Endothelial cell of umbilical vein (primary cell): ENCODE data around the gene ZSWIM6. TPM values are rescaled to one million over a fixed set of nuclear protein-coding genes. Genes with fewer than 3 reads are reported as not detected.

Experiments used
- BruUV-seq: library from RNA; stranded (reverse); fragments of 400-500 nt; replicated peaks from 2 replicates; lab custom pipeline; 2021; lab: Mats Ljungman, UMichigan
- CTCF ChIA-PET: fragments of 300-600, 350-600 bp; sonication (Branson Sonifier 250); formaldehyde crosslinking; loops from one replicate; lab custom pipeline; 2021; ENCODE audit warnings: antibody characterized with exemption, inconsistent platforms; lab: Charles Lee
- POLR2A ChIA-PET: fragments of 300-600, 350-600 bp; sonication (Branson Sonifier 250); formaldehyde crosslinking; loops from one replicate; lab custom pipeline; 2021; ENCODE audit warnings: antibody characterized with exemption, inconsistent platforms; lab: Charles Lee
- DNase-seq: peaks from one replicate; pipeline ENCODE4 v3.0.0-alpha.2; 2011; ENCODE audit warnings: low read depth, low spot score
- FAIRE-seq: peaks from 2 replicates; lab custom pipeline; 2011; peaks lifted over from hg19 to GRCh38; lab: Jason Lieb, UNC
- H2AFZ ChIP-seq: 2 replicates; pipeline ENCODE4 v1.6.0; 2012; ENCODE audit warnings: low read depth, low read length, control low read depth, inconsistent platforms
- H3K27ac ChIP-seq: 2 replicates; pipeline ENCODE4 v1.5.1; 2011; ENCODE audit warnings: low read depth, mild to moderate bottlenecking, control low read depth, low read length, moderate library complexity; ENCODE audit not compliant: insufficient read depth
- H3K27me3 ChIP-seq, 2 experiments: 2 replicates each; pipeline versions ENCODE4 v1.6.0 to v1.6.1; 2011; ENCODE audit warnings: low read length in 2 of 2, mixed read lengths in 1 of 2; ENCODE audit not compliant: control insufficient read depth in 2 of 2, insufficient read depth in 2 of 2
- H3K36me3 ChIP-seq, 2 experiments: 2 replicates in 1 of 2; 3 replicates in 1 of 2; pipeline ENCODE4 v1.5.1; 2011; ENCODE audit warnings: low read length in 2 of 2, mild to moderate bottlenecking in 1 of 2, moderate library complexity in 1 of 2; ENCODE audit not compliant: control insufficient read depth in 2 of 2, insufficient read depth in 2 of 2; ENCODE audit errors: extremely low read depth in 1 of 2
- H3K4me1 ChIP-seq: 3 replicates; pipeline ENCODE4 v1.5.1; 2011; ENCODE audit warnings: mild to moderate bottlenecking, low read length; ENCODE audit not compliant: control insufficient read depth, insufficient read depth; ENCODE audit errors: extremely low read depth
- H3K4me2 ChIP-seq: 2 replicates; pipeline ENCODE4 v1.6.1; 2011; ENCODE audit warnings: low read length, control low read depth, mixed read lengths; ENCODE audit not compliant: insufficient read depth
- H3K4me3 ChIP-seq, 3 experiments: fragments of 200-600 bp in 1 of 3; sonication (generic), shearing (Covaris generic) in 1 of 3; replicated peaks in 1 of 3; 2 replicates each; pipeline ENCODE4 v1.5.1; 2011 to 2016; ENCODE audit warnings: control low read depth in 3 of 3, low read length in 3 of 3, mild to moderate bottlenecking in 2 of 3, inconsistent platforms in 1 of 3, low read depth in 1 of 3, moderate library complexity in 1 of 3; ENCODE audit not compliant: insufficient read depth in 1 of 3
- H3K79me2 ChIP-seq: 2 replicates; pipeline ENCODE4 v1.6.0; 2012; ENCODE audit warnings: low read length, inconsistent platforms; ENCODE audit not compliant: control insufficient read depth, insufficient read depth
- H3K9ac ChIP-seq: replicated peaks from 2 replicates; pipeline ENCODE3; 2011; ENCODE audit warnings: low read length, control low read depth; ENCODE audit not compliant: insufficient read depth; ENCODE audit errors: extremely low read depth
- H3K9me1 ChIP-seq: replicated peaks from 3 replicates; pipeline ENCODE4 v1.6.0; 2011; ENCODE audit warnings: mild to moderate bottlenecking, low read length; ENCODE audit not compliant: control insufficient read depth, insufficient read depth; ENCODE audit errors: extremely low read depth
- H3K9me3 ChIP-seq: replicated peaks from 2 replicates; pipeline ENCODE4 v1.5.1; 2012; ENCODE audit warnings: low read length, inconsistent platforms; ENCODE audit not compliant: control insufficient read depth, insufficient read depth
- H4K20me1 ChIP-seq: replicated peaks from 2 replicates; pipeline ENCODE3; 2011; ENCODE audit warnings: mild to moderate bottlenecking, low read length; ENCODE audit not compliant: control insufficient read depth, insufficient read depth; ENCODE audit errors: extremely low read depth
- CTCF ChIP-seq, 2 donors: IDR thresholded peaks; 1 replicate in 1 of 2; 2 replicates in 1 of 2; pipeline ENCODE4 v1.5.1; 2011; ENCODE audit warnings: low read length in 2 of 2, mild to moderate bottlenecking in 2 of 2, moderate library complexity in 2 of 2, control low read depth in 1 of 2, inconsistent platforms in 1 of 2, low read depth in 1 of 2; ENCODE audit not compliant: insufficient read depth in 1 of 2; ENCODE audit errors: extremely low read depth in 1 of 2
- EZH2 ChIP-seq: IDR thresholded peaks from 2 replicates; pipeline ENCODE4 v1.6.1; 2012; ENCODE audit warnings: borderline replicate concordance, low read depth, mild to moderate bottlenecking, moderate library complexity, low read length, inconsistent platforms; ENCODE audit not compliant: severe bottlenecking
- FOS ChIP-seq: IDR thresholded peaks from 2 replicates; pipeline ENCODE4 v1.6.1; 2011; ENCODE audit warnings: mild to moderate bottlenecking, low read length, moderate library complexity, borderline replicate concordance; ENCODE audit not compliant: insufficient read depth
- GATA2 ChIP-seq: IDR thresholded peaks from 2 replicates; pipeline ENCODE4 v1.7.0; 2011; ENCODE audit warnings: low read depth, mild to moderate bottlenecking, moderate library complexity, mixed read lengths, low read length; ENCODE audit not compliant: insufficient read length, insufficient read depth
- JUN ChIP-seq: IDR thresholded peaks from 2 replicates; pipeline ENCODE4 v1.6.1; 2011; ENCODE audit warnings: borderline replicate concordance, low read depth; ENCODE audit not compliant: insufficient read length, insufficient read depth
- MAX ChIP-seq: IDR thresholded peaks from 2 replicates; pipeline ENCODE4 v1.6.1; 2011; ENCODE audit not compliant: insufficient read depth, insufficient read length
- MYC ChIP-seq: IDR thresholded peaks from one replicate; pipeline ENCODE4 v1.6.1; 2011; ENCODE audit warnings: mild to moderate bottlenecking, low read depth, low read length
- POLR2A ChIP-seq: IDR thresholded peaks from 2 replicates; pipeline ENCODE4 v1.6.1; 2012; ENCODE audit warnings: low read depth, mild to moderate bottlenecking, control low read depth, low read length
- POLR2AphosphoS5 ChIP-seq: IDR thresholded peaks from 2 replicates; pipeline ENCODE4 v1.6.1; 2012; ENCODE audit warnings: low read depth, mild to moderate bottlenecking, control low read depth, low read length, moderate library complexity; ENCODE audit not compliant: insufficient read depth
- dilution Hi-C: fragments of 300-500 bp; cut with MboI; formaldehyde crosslinking; loops from one replicate; pipeline ENCODE4 v1.15.0; 2019; ENCODE audit warnings: low sequenced_read_pairs; ENCODE audit not compliant: extremely low pct_ligation_motif_present
- intact Hi-C: fragments of 100-400 bp; cut with micrococcal nuclease; formaldehyde crosslinking; loops from one replicate; pipeline ENCODE4 v1.10.0; 2022
- polyA plus RNA-seq, 4 experiments: library from polyadenylated mRNA; depleted of rRNA in 3 of 4; stranded (reverse) in 3 of 4; unstranded in 1 of 4; fragments of >200 nt; gene quantifications; 2 replicates each; pipeline versions ENCODE4 v1.2.1 to v1.2.3, GENCODE V29; 2011 to 2012; ENCODE audit warnings: missing spikeins in 1 of 4
- total RNA-seq: library from RNA; stranded (reverse); gene quantifications from 2 replicates; pipeline ENCODE4 v1.2.3, GENCODE V29; 2021

Gene ZSWIM6
- total and polyA plus RNA-seq, 2 donors (not counting 3 experiments of a cell fraction or from before 2014, with no cell fraction given) = 14.9 to 25.3 TPM

GRCh38 chr5:61455179-61456006 lies 123.3 kb downstream of the ZSWIM6 start:
- Histone ChIP-seq H3K9me3 (no peaks in the 10 kb centered on the region), H4K20me1 (peaks cover 6% of the 10 kb centered on the region), H3K9ac (no peak overlapping the region), H3K36me3 (no peaks in the 10 kb centered on the region), H2AFZ (no peak overlapping the region), H3K4me3 (no peak overlapping the region), H3K79me2 (peaks cover 87% of the 10 kb centered on the region), H3K27me3 (no peaks in the 10 kb centered on the region), H3K4me2 (no peak overlapping the region), H3K27ac (no peak overlapping the region), H3K9me1 (no peaks in the 10 kb centered on the region), H3K4me1 (peaks cover 13% of the 10 kb centered on the region)
- dilution Hi-C loops (no loop called here), intact Hi-C loops (no loop called here)
- BruUV-seq = no TSS peak
- POLR2A ChIA-PET = interaction anchor here (0.7 kb wide), 1 partner anchor 37 kb away, joined by 4 read pairs; no protein-coding TSS in a partner anchor
- DNase-seq (no peak), FAIRE-seq (no peak)
- TF ChIP-seq FOS (no peak), EZH2 (no peak), POLR2A (no peak), CTCF (IDR thresholded peaks at IDR 0.05; ENCODE audit: extremely low read depth in 1 of 2, insufficient read depth in 1 of 2, low read depth in 1 of 2, low read length in 2 of 2) (no peak), POLR2AphosphoS5 (no peak), JUN (no peak), GATA2 (no peak), MYC (no peak), MAX (no peak)
- CTCF ChIA-PET = interaction anchor here (1.1 kb wide), 1 partner anchor 12 kb away, joined by 4 read pairs; no protein-coding TSS in a partner anchor
